ENCODE results near the gene GSTK1.
A peak's percentile ranks its signal among the peaks of the same experiment; 100 is the strongest.
"Not testable (repeated sequence)": the region's sequence is repeated elsewhere in the genome, so short reads cannot be mapped to it uniquely, and the experiment has no call there.

The GSTK1 gene

GRCh38 chr7:143256325-143256724, 6.9 kb upstream of the GSTK1 start:
- Histone ChIP-seq H3K36me3 (ENCODE audit: insufficient read depth, low read length) (no peaks in the 10 kb centered on the region), H3K27me3 (ENCODE audit: control insufficient read depth in 1 of 2, insufficient read depth in 2 of 2, low read length in 2 of 2) (no peaks in the 10 kb centered on the region), H3K4me1 (ENCODE audit: insufficient read depth, low read length) (peaks cover 10% of the 10 kb centered on the region), H3K9ac (ENCODE audit: low read length) (no peak overlapping the region), H3K9me3 (ENCODE audit: low read length) (no peaks in the 10 kb centered on the region), H3K27ac (ENCODE audit: low read depth, low read length) (no peak overlapping the region), H3K4me3 (ENCODE audit: low read depth in 1 of 2, low read length in 2 of 2) (no peak overlapping the region)

GRCh38 chr7:143256932-143257331, 6.3 kb upstream of the GSTK1 start:
- H3K4me3 ChIP-seq (ENCODE audit: low read depth in 1 of 2, low read length in 2 of 2): no peak overlapping the region
- H3K9ac ChIP-seq (ENCODE audit: low read length): no peak overlapping the region
- no peaks in the 10 kb centered on the region for H3K36me3 ChIP-seq (ENCODE audit: insufficient read depth, low read length)
- H3K4me1 ChIP-seq (ENCODE audit: insufficient read depth, low read length): peaks cover 10% of the 10 kb centered on the region
- no peaks in the 10 kb centered on the region for H3K27me3 ChIP-seq (ENCODE audit: control insufficient read depth in 1 of 2, insufficient read depth in 2 of 2, low read length in 2 of 2)
- H3K27ac ChIP-seq (ENCODE audit: low read depth, low read length): no peak overlapping the region
- no peaks in the 10 kb centered on the region for H3K9me3 ChIP-seq (ENCODE audit: low read length)

GRCh38 chr7:143257501-143257900, 5.7 kb upstream of the GSTK1 start:
- no peak overlapping the region for H3K9ac ChIP-seq (ENCODE audit: low read length)
- no peak overlapping the region for H3K27ac ChIP-seq (ENCODE audit: low read depth, low read length)
- H3K4me1 ChIP-seq (ENCODE audit: insufficient read depth, low read length): peaks cover 10% of the 10 kb centered on the region
- no peak overlapping the region for H3K4me3 ChIP-seq (ENCODE audit: low read depth in 1 of 2, low read length in 2 of 2)
- H3K9me3 ChIP-seq (ENCODE audit: low read length): no peaks in the 10 kb centered on the region
- H3K27me3 ChIP-seq (ENCODE audit: control insufficient read depth in 1 of 2, insufficient read depth in 2 of 2, low read length in 2 of 2): no peaks in the 10 kb centered on the region
- no peaks in the 10 kb centered on the region for H3K36me3 ChIP-seq (ENCODE audit: insufficient read depth, low read length)

GRCh38 chr7:143258831-143259230, 4.4 kb upstream of the GSTK1 start:
- no peaks in the 10 kb centered on the region for H3K27me3 ChIP-seq (ENCODE audit: control insufficient read depth in 1 of 2, insufficient read depth in 2 of 2, low read length in 2 of 2)
- no peak overlapping the region for H3K4me3 ChIP-seq (ENCODE audit: low read depth in 1 of 2, low read length in 2 of 2)
- H3K4me1 ChIP-seq (ENCODE audit: insufficient read depth, low read length): peaks cover 14% of the 10 kb centered on the region
- no peaks in the 10 kb centered on the region for H3K9me3 ChIP-seq (ENCODE audit: low read length)
- H3K9ac ChIP-seq (ENCODE audit: low read length): no peak overlapping the region
- no peak overlapping the region for H3K27ac ChIP-seq (ENCODE audit: low read depth, low read length)
- no peaks in the 10 kb centered on the region for H3K36me3 ChIP-seq (ENCODE audit: insufficient read depth, low read length)

- Histone ChIP-seq H3K4me3 (ENCODE audit: low read depth in 1 of 2, low read length in 2 of 2) (no peak overlapping the region), H3K27me3 (ENCODE audit: control insufficient read depth in 1 of 2, insufficient read depth in 2 of 2, low read length in 2 of 2) (no peaks in the 10 kb centered on the region), H3K4me1 (ENCODE audit: insufficient read depth, low read length) (peaks cover 22% of the 10 kb centered on the region), H3K36me3 (ENCODE audit: insufficient read depth, low read length) (no peaks in the 10 kb centered on the region), H3K27ac (ENCODE audit: low read depth, low read length) (no peak overlapping the region), H3K9ac (ENCODE audit: low read length) (no peak overlapping the region), H3K9me3 (ENCODE audit: low read length) (no peaks in the 10 kb centered on the region)
Observed at GRCh38 chr7:143259765-143260164, 3.5 kb upstream of the GSTK1 start.

- Histone ChIP-seq H3K4me1 (ENCODE audit: insufficient read depth, low read length) (peaks cover 25% of the 10 kb centered on the region), H3K4me3 (ENCODE audit: low read depth in 1 of 2, low read length in 2 of 2) (no peak overlapping the region), H3K9me3 (ENCODE audit: low read length) (no peaks in the 10 kb centered on the region), H3K36me3 (ENCODE audit: insufficient read depth, low read length) (peaks cover 8% of the 10 kb centered on the region), H3K27ac (ENCODE audit: low read depth, low read length) (no peak overlapping the region), H3K27me3 (ENCODE audit: control insufficient read depth in 1 of 2, insufficient read depth in 2 of 2, low read length in 2 of 2) (no peaks in the 10 kb centered on the region), H3K9ac (ENCODE audit: low read length) (no peak overlapping the region)
Observed at GRCh38 chr7:143261901-143262300, 1.3 kb upstream of the GSTK1 start.

GRCh38 chr7:143264196-143264568, 941 bp downstream of the GSTK1 start:
- H3K9me3 ChIP-seq (ENCODE audit: low read length); H3K27me3 ChIP-seq (ENCODE audit: control insufficient read depth in 1 of 2, insufficient read depth in 2 of 2, low read length in 2 of 2): not testable (repeated sequence)
- Histone ChIP-seq H3K4me1 (ENCODE audit: insufficient read depth, low read length) (peaks cover 19% of the 10 kb centered on the region), H3K36me3 (ENCODE audit: insufficient read depth, low read length) (peaks cover 28% of the 10 kb centered on the region), H3K4me3 (ENCODE audit: low read depth in 1 of 2, low read length in 2 of 2) (peak overlapping the region; percentile 94 to 97), H3K9ac (ENCODE audit: low read length) (peak overlapping the region; percentile 80), H3K27ac (ENCODE audit: low read depth, low read length) (peak overlapping the region; percentile 91)

- Histone ChIP-seq H3K4me3 (ENCODE audit: low read depth in 1 of 2, low read length in 2 of 2) (no peak overlapping the region), H3K9ac (ENCODE audit: low read length) (no peak overlapping the region), H3K9me3 (ENCODE audit: low read length) (no peaks in the 10 kb centered on the region), H3K4me1 (ENCODE audit: insufficient read depth, low read length) (peaks cover 15% of the 10 kb centered on the region), H3K36me3 (ENCODE audit: insufficient read depth, low read length) (peaks cover 34% of the 10 kb centered on the region), H3K27ac (ENCODE audit: low read depth, low read length) (no peak overlapping the region), H3K27me3 (ENCODE audit: control insufficient read depth in 1 of 2, insufficient read depth in 2 of 2, low read length in 2 of 2) (no peaks in the 10 kb centered on the region)
Observed at GRCh38 chr7:143265017-143265693, 1.9 kb downstream of the GSTK1 start.

- no peak overlapping the region for H3K9ac ChIP-seq (ENCODE audit: low read length)
- H3K4me3 ChIP-seq (ENCODE audit: low read depth in 1 of 2, low read length in 2 of 2): no peak overlapping the region
- no peaks in the 10 kb centered on the region for H3K9me3 ChIP-seq (ENCODE audit: low read length)
- H3K27me3 ChIP-seq (ENCODE audit: control insufficient read depth in 1 of 2, insufficient read depth in 2 of 2, low read length in 2 of 2): no peaks in the 10 kb centered on the region
- peaks cover 34% of the 10 kb centered on the region for H3K36me3 ChIP-seq (ENCODE audit: insufficient read depth, low read length)
- H3K4me1 ChIP-seq (ENCODE audit: insufficient read depth, low read length): peaks cover 8% of the 10 kb centered on the region
- no peak overlapping the region for H3K27ac ChIP-seq (ENCODE audit: low read depth, low read length)
Observed at GRCh38 chr7:143269251-143269650, 6.0 kb downstream of the GSTK1 start.

GRCh38 chr7:143271240-143271639, 8.0 kb downstream of the GSTK1 start:
- Histone ChIP-seq H3K9ac (ENCODE audit: low read length) (no peak overlapping the region), H3K4me3 (ENCODE audit: low read depth in 1 of 2, low read length in 2 of 2) (no peak overlapping the region), H3K36me3 (ENCODE audit: insufficient read depth, low read length) (peaks cover 30% of the 10 kb centered on the region), H3K27ac (ENCODE audit: low read depth, low read length) (no peak overlapping the region), H3K4me1 (ENCODE audit: insufficient read depth, low read length) (no peaks in the 10 kb centered on the region), H3K9me3 (ENCODE audit: low read length) (no peaks in the 10 kb centered on the region), H3K27me3 (ENCODE audit: control insufficient read depth in 1 of 2, insufficient read depth in 2 of 2, low read length in 2 of 2) (no peaks in the 10 kb centered on the region)

- no peaks in the 10 kb centered on the region for H3K4me1 ChIP-seq (ENCODE audit: insufficient read depth, low read length)
- no peak overlapping the region for H3K27ac ChIP-seq (ENCODE audit: low read depth, low read length)
- no peaks in the 10 kb centered on the region for H3K9me3 ChIP-seq (ENCODE audit: low read length)
- no peak overlapping the region for H3K9ac ChIP-seq (ENCODE audit: low read length)
- H3K36me3 ChIP-seq (ENCODE audit: insufficient read depth, low read length): peaks cover 17% of the 10 kb centered on the region
- H3K27me3 ChIP-seq (ENCODE audit: control insufficient read depth in 1 of 2, insufficient read depth in 2 of 2, low read length in 2 of 2): no peaks in the 10 kb centered on the region
- no peak overlapping the region for H3K4me3 ChIP-seq (ENCODE audit: low read depth in 1 of 2, low read length in 2 of 2)
Observed at GRCh38 chr7:143272871-143273270, 9.6 kb downstream of the GSTK1 start.

Measured in muscle layer of colon (tissue), 2 donors.